ENCODE results near the gene PLPP3. TPM values are rescaled to one million over a fixed set of nuclear protein-coding genes. Genes with fewer than 3 reads are reported as not detected.

PLPP3 gene
- total and polyA plus RNA-seq, 2 experiments from 2014 or later = 41.9 to 61.9 TPM

GRCh38 chr1:56481140-56481694, 98.1 kb downstream of the PLPP3 start:
- H3K9me2 ChIP-seq (ENCODE audit: insufficient read depth) = no peaks in the 10 kb centered on the region
- no peak overlapping the region for H3K4me3 ChIP-seq
- no peaks in the 10 kb centered on the region for H3K79me2 ChIP-seq (replicated peaks; ENCODE audit: insufficient read depth)
- no peak for TF ChIP-seq ZNF114 (CRISPR knock-in tag; IDR thresholded peaks at IDR 0.05)
- TF ChIP-seq CREB1 (CRISPR knock-in tag; IDR thresholded peaks at IDR 0.05; ENCODE audit: low read depth) = no peak
- TF ChIP-seq ZNF462 (CRISPR knock-in tag; IDR thresholded peaks at IDR 0.05) = no peak
- no peak for TF ChIP-seq EZH2phosphoT487 (IDR thresholded peaks at IDR 0.05; ENCODE audit: unreplicated experiment)
- no peak for TF ChIP-seq ZNF331 (CRISPR knock-in tag; IDR thresholded peaks at IDR 0.05; ENCODE audit: low read depth)
- no peak for TF ChIP-seq EZH2 (IDR thresholded peaks at IDR 0.05; ENCODE audit: low read depth, unreplicated experiment)
- TF ChIP-seq CTCF (conservative IDR thresholded peaks at IDR 0.05; ENCODE audit: low read depth in 2 of 2) = no peak
- TF ChIP-seq JUNB (IDR thresholded peaks at IDR 0.05; ENCODE audit: unreplicated experiment) = no peak
- TF ChIP-seq STAT1 (IDR thresholded peaks at IDR 0.05; ENCODE audit: unreplicated experiment) = no peak
- no peak for TF ChIP-seq REST (IDR thresholded peaks at IDR 0.05; ENCODE audit: unreplicated experiment)
- no peak for TF ChIP-seq ETS1 (IDR thresholded peaks at IDR 0.05)
- no peak for TF ChIP-seq NANOG (IDR thresholded peaks at IDR 0.05; ENCODE audit: borderline replicate concordance)
- TF ChIP-seq POLR2AphosphoS5 (IDR thresholded peaks at IDR 0.05; ENCODE audit: low read depth) = no peak
- H3K27ac ChIP-seq (ENCODE audit: low read depth) = no peak overlapping the region
- Mint-ChIP-seq H3K27ac (no peak overlapping the region), H3K4me1 (peaks cover 14% of the 10 kb centered on the region), H3K9me3 (no peaks in the 10 kb centered on the region), H3K27me3 (ENCODE audit: insufficient read depth, low read depth, poor library complexity) (peaks cover 15% of the 10 kb centered on the region), H3K4me3 (no peak overlapping the region), H3K36me3 (ENCODE audit: low read depth) (no peaks in the 10 kb centered on the region)
- H2AFZ ChIP-seq = no peak overlapping the region
- no peaks in the 10 kb centered on the region for H4K20me1 ChIP-seq (replicated peaks; ENCODE audit: insufficient read depth)
- H3K27me3 ChIP-seq (ENCODE audit: insufficient read depth) = peaks cover 8% of the 10 kb centered on the region; the same call in 1 of the 2 replicates
- DNase-seq (ENCODE audit: low spot score) = no peak
- peaks cover 13% of the 10 kb centered on the region; the same call in 1 of the 2 replicates for H3K4me1 ChIP-seq (ENCODE audit: insufficient read depth)
- 0 out of 2 replicates have a peak, but pooled peaks cover 7% of the 10 kb centered on the region for H3F3A ChIP-seq (replicated peaks; ENCODE audit: low read depth)
- no peak for ATAC-seq
- no peak overlapping the region for H3K4me2 ChIP-seq
- no peaks in the 10 kb centered on the region for H3K36me3 ChIP-seq (ENCODE audit: insufficient read depth)
